ENCODE results near the gene CHMP6. TPM values are rescaled to one million over a fixed set of nuclear protein-coding genes. Genes with fewer than 3 reads are reported as not detected.
A peak's percentile ranks its signal among the peaks of the same experiment; 100 is the strongest.
"Not testable (repeated sequence)": the region's sequence is repeated elsewhere in the genome, so short reads cannot be mapped to it uniquely, and the experiment has no call there.

The CHMP6 gene
- total and polyA plus RNA-seq, 12 donors: 17.5 to 30.6 (median 22.8) TPM

DNA sequence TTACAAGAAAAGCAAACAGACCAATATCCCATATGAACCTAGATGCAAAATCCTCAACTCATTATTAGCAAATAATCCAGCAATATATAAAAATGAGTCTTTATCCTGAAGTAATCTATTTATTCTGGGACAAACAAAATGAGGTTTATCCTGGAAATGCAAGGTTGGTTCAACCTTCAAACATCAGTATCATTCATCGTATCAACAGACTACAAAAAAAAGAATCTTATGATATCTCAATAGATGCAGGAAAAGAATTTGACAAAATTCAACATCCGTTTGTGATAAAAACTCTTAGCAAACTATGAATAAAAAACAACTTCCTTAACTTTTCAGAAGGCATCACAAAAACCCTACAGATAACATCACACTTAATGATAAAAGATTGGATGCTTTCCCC is 24.9 kb downstream of the CHMP6 start:
- Histone ChIP-seq H3K27me3 (no peaks in the 10 kb centered on the region), H3K4me3 (no peak overlapping the region), H3K27ac (no peak overlapping the region), H3K9me3 (peaks cover 0 to 16% (median 0%) of the 10 kb centered on the region in 11 donors), H3K4me1 (peaks cover 5 to 31% (median 27%) of the 10 kb centered on the region in 9 donors), H3K36me3 (no peaks in the 10 kb centered on the region)
- intact Hi-C loops (cut with DNase I): loop anchor here in 1 of 10 donors (10.0 kb wide), 1 partner anchor 188 kb away; no protein-coding TSS in a partner anchor
- ATAC-seq (no peak), DNase-seq (no peak)
- 81 to 91% methylated on average over 2 of the region's 2 CpGs for WGBS, 2 donors
- TF ChIP-seq, protein P1, sequence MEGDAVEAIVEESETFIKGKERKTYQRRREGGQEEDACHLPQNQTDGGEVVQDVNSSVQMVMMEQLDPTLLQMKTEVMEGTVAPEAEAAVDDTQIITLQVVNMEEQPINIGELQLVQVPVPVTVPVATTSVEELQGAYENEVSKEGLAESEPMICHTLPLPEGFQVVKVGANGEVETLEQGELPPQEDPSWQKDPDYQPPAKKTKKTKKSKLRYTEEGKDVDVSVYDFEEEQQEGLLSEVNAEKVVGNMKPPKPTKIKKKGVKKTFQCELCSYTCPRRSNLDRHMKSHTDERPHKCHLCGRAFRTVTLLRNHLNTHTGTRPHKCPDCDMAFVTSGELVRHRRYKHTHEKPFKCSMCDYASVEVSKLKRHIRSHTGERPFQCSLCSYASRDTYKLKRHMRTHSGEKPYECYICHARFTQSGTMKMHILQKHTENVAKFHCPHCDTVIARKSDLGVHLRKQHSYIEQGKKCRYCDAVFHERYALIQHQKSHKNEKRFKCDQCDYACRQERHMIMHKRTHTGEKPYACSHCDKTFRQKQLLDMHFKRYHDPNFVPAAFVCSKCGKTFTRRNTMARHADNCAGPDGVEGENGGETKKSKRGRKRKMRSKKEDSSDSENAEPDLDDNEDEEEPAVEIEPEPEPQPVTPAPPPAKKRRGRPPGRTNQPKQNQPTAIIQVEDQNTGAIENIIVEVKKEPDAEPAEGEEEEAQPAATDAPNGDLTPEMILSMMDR (IDR thresholded peaks at IDR 0.05): no peak

DNA sequence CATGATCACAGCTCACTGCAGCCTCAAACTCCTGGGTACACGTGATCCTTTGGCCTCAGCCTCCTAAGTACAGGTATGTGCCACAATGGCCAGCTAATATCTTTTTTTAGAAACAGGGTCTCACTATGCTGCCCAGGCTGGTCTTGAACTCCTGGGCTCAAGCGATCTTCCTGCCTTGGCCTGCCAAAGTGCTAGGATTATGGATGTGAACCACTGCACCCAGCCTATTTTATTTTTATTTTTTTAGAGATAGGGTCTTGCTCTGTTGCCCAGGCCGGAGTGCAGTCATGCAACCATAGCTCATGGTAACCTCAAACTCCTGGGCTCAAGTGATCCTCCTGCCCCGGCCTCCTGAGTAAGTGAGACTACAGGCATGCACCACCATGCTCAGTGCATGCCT is 25.7 kb downstream of the CHMP6 start:
- intact Hi-C loops (cut with DNase I): loop anchor here in 1 of 10 donors (10.0 kb wide), 1 partner anchor 187 kb away; no protein-coding TSS in a partner anchor
- WGBS, 2 donors: 96 to 99% methylated on average over 4 of the region's 4 CpGs
- peak overlapping the region in 6 of 10 donors; percentile 30 to 87 (median 66) for H3K27ac ChIP-seq

DNA sequence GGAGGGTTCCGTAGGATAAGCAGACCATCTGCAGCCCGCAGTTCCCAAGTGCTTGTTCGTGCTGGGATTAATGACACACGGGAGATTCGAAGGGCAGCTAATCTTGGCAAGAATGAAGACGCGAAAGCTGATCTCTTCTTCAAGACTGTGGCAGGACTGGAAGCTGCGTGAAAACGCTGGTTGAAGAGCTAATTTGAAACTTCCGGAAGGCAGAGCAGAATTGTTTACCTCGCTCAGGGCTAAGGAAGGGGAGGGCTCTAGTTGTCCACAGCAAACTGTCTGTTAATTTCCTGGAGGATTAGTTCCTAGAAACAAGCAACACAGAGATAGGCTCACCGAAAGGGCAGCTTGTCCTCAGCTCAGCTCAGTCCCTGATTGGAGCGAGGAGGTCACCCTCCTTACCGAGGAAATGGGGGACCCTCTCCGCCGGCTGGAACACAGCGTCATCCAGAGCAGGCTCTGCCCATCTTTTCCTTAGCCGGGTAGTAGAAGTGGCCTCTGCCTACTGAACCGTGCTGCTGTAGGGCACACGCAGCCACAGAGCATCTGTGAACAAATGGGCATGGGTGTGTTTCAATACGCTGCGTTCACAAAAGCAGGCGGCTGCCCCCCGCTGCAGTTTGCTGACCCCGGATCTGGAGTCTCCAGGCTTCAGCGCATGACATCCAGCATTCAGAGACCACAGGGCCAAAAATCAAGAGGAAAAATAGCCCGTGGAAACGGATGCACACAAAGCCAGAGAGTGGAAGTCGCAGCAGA is 26.6 kb downstream of the CHMP6 start:
- TF ChIP-seq, protein P1 (IDR thresholded peaks at IDR 0.05): no peak
- peak overlapping the region in 8 of 10 donors; percentile 30 to 87 (median 75) for H3K27ac ChIP-seq
- no peaks in the 10 kb centered on the region for H3K27me3 ChIP-seq
- DNase-seq (no peak), ATAC-seq (peak; percentile 12 to 78 (median 66))
- peaks cover 0 to 11% (median 0%) of the 10 kb centered on the region in 11 donors for H3K9me3 ChIP-seq
- WGBS, 2 donors: 18 to 29% methylated on average over 29 of the region's 29 CpGs
- H3K36me3 ChIP-seq: no peaks in the 10 kb centered on the region
- H3K4me3 ChIP-seq: peak overlapping the region in 9 of 10 donors; percentile 8 to 52 (median 39)
- intact Hi-C loops (cut with DNase I): loop anchor here in 1 of 10 donors (10.0 kb wide), 1 partner anchor 187 kb away; no protein-coding TSS in a partner anchor
- H3K4me1 ChIP-seq: peaks cover 7 to 31% (median 27%) of the 10 kb centered on the region in 9 donors

More for the DNA sequence above, 25.7 kb downstream of the CHMP6 start:
- ATAC-seq, H3K36me3 ChIP-seq, DNase-seq, H3K4me3 ChIP-seq, H3K27me3 ChIP-seq: not testable (repeated sequence)
- H3K4me1 ChIP-seq: peaks cover 7 to 31% (median 27%) of the 10 kb centered on the region in 9 donors
- peaks cover 0 to 11% (median 0%) of the 10 kb centered on the region in 11 donors for H3K9me3 ChIP-seq

DNA sequence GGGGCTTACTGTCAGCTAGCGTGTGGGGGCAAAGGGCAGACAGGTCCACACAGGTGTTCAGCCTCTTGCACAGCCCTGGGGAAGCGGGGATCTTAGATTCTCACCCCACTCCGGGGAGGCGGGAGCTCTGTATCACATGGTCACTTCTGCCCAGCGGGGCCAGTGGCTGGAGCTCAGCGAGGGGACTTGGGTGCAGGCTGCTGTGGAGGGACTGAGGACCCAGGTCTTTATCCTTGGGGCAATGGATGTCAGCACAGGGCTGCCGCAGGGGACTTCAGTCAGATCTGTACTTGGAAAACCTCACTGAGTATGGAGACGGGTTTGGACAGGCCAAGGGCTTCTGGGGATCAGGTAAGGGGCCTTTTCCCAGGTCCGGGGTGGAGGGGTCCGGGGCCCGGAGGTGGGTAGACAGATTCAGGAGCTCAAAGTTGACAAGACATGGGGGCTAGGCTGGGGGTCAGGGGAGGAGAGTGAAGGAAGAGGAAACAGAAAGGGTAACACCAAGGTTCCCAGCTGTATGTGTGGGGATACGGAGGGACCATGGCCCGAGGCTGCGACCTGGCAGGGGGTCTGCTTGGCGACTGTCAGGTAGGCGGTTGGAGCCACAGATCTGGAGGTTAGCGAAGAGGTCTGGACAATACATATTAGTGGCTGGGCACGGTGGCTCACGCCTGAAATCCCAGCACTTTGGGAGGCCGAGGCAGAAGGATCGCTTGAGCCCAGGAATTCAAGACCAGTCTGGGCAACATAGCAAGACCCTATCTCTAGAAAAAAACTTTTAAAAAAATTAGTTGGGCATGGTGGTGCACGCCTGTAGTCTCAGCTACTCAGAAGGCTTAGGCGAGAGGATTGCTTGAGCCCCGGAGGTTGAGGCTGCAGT is 28.2 kb downstream of the CHMP6 start:
- H3K9me3 ChIP-seq: peaks cover 0 to 11% (median 0%) of the 10 kb centered on the region in 11 donors
- H3K36me3 ChIP-seq: no peaks in the 10 kb centered on the region
- ATAC-seq: no peak
- DNase-seq: no peak
- WGBS, 2 donors: 83 to 87% methylated on average over 24 of the region's 24 CpGs
- peaks cover 8 to 40% (median 34%) of the 10 kb centered on the region in 9 donors for H3K4me1 ChIP-seq
- H3K27me3 ChIP-seq: no peaks in the 10 kb centered on the region
- H3K4me3 ChIP-seq: no peak overlapping the region
- intact Hi-C loops (cut with DNase I): loop anchor here in 5 of 10 donors (5.0 to 10.0 kb wide), 5 partner anchors 77 to 225 kb away; no protein-coding TSS in a partner anchor
- H3K27ac ChIP-seq: no peak overlapping the region
- TF ChIP-seq, protein P1 (IDR thresholded peaks at IDR 0.05): no peak
